ENCODE measurements around the gene JADE3.

JADE3 gene

GRCh38 chrX:46961097-46961496, 48.9 kb downstream of the JADE3 start:
- DNase-seq (no peak), ATAC-seq (ENCODE audit: insufficient read depth, low read depth) (0 out of 3 replicates have a peak, but pooled peaks have one; percentile 27)
- H3K4me2 ChIP-seq (ENCODE audit: insufficient read depth, low read length) = peak overlapping the region; percentile 48
- H3K27ac ChIP-seq (ENCODE audit: low read length) = peak overlapping the region; percentile 85
- H3K27me3 ChIP-seq (ENCODE audit: insufficient read depth, low read length, poor library complexity) = no peaks in the 10 kb centered on the region
- peaks cover 78% of the 10 kb centered on the region for H3K79me2 ChIP-seq (ENCODE audit: insufficient read depth, low read length)
- H3K9ac ChIP-seq (ENCODE audit: low read depth, low read length) = peak overlapping the region; percentile 41
- H3K36me3 ChIP-seq (ENCODE audit: insufficient read depth, low read length) = no peaks in the 10 kb centered on the region
- no peaks in the 10 kb centered on the region for H3K9me3 ChIP-seq (ENCODE audit: insufficient read depth, low read length, severe bottlenecking)
- peaks cover 56% of the 10 kb centered on the region for H3K4me1 ChIP-seq (ENCODE audit: insufficient read depth, low read length)
- no peak overlapping the region for H3K4me3 ChIP-seq (ENCODE audit: low read depth in 1 of 2, low read length in 2 of 2)
- H4K20me1 ChIP-seq (ENCODE audit: insufficient read depth, low read length) = peaks cover 4% of the 10 kb centered on the region; the same call in 1 of the 2 replicates
- H2AFZ ChIP-seq (ENCODE audit: low read depth, low read length) = no peak overlapping the region
- TF ChIP-seq EZH2 (IDR thresholded peaks at IDR 0.05; ENCODE audit: borderline replicate concordance, low read depth, low read length, severe bottlenecking) (no peak), CTCF (IDR thresholded peaks at IDR 0.05; ENCODE audit: borderline replicate concordance, extremely low read depth, low read length, poor library complexity, severe bottlenecking) (no peak)

- peaks cover 82% of the 10 kb centered on the region for H3K79me2 ChIP-seq (ENCODE audit: insufficient read depth, low read length)
- H3K9ac ChIP-seq (ENCODE audit: low read depth, low read length) = peak overlapping the region; percentile 41
- peaks cover 56% of the 10 kb centered on the region for H3K4me1 ChIP-seq (ENCODE audit: insufficient read depth, low read length)
- DNase-seq = peak; percentile 82
- peaks cover 4% of the 10 kb centered on the region; the same call in 1 of the 2 replicates for H4K20me1 ChIP-seq (ENCODE audit: insufficient read depth, low read length)
- peak; percentile 97 for ATAC-seq (ENCODE audit: insufficient read depth, low read depth)
- H3K27ac ChIP-seq (ENCODE audit: low read length) = peak overlapping the region; percentile 85
- H3K36me3 ChIP-seq (ENCODE audit: insufficient read depth, low read length) = no peaks in the 10 kb centered on the region
- no peaks in the 10 kb centered on the region for H3K27me3 ChIP-seq (ENCODE audit: insufficient read depth, low read length, poor library complexity)
- no peak for TF ChIP-seq EZH2 (IDR thresholded peaks at IDR 0.05; ENCODE audit: borderline replicate concordance, low read depth, low read length, severe bottlenecking)
- no peak for TF ChIP-seq CTCF (IDR thresholded peaks at IDR 0.05; ENCODE audit: borderline replicate concordance, extremely low read depth, low read length, poor library complexity, severe bottlenecking)
- peak overlapping the region; percentile 48 for H3K4me2 ChIP-seq (ENCODE audit: insufficient read depth, low read length)
- no peak overlapping the region for H3K4me3 ChIP-seq (ENCODE audit: low read depth in 1 of 2, low read length in 2 of 2)
- H2AFZ ChIP-seq (ENCODE audit: low read depth, low read length) = 0 out of 2 replicates have a peak overlapping the region, but pooled peaks have one; percentile 42
- H3K9me3 ChIP-seq (ENCODE audit: insufficient read depth, low read length, severe bottlenecking) = no peaks in the 10 kb centered on the region
These were observed 49.5 kb downstream of the JADE3 start for GRCh38 chrX:46961574-46962283.

GRCh38 chrX:46965125-46965758, 53.0 kb downstream of the JADE3 start:
- Histone ChIP-seq H3K4me1 (ENCODE audit: insufficient read depth, low read length) (peaks cover 33% of the 10 kb centered on the region), H3K36me3 (ENCODE audit: insufficient read depth, low read length) (no peaks in the 10 kb centered on the region)

More at GRCh38 chrX:46965125-46965758, 53.0 kb downstream of the JADE3 start:
- Histone ChIP-seq H2AFZ (ENCODE audit: low read depth, low read length) (no peak overlapping the region), H3K27ac (ENCODE audit: low read length) (no peak overlapping the region), H3K9me3 (ENCODE audit: insufficient read depth, low read length, severe bottlenecking) (no peaks in the 10 kb centered on the region), H3K4me2 (ENCODE audit: insufficient read depth, low read length) (no peak overlapping the region), H3K4me3 (ENCODE audit: low read depth in 1 of 2, low read length in 2 of 2) (no peak overlapping the region), H3K9ac (ENCODE audit: low read depth, low read length) (no peak overlapping the region), H3K79me2 (ENCODE audit: insufficient read depth, low read length) (peaks cover 66% of the 10 kb centered on the region), H4K20me1 (ENCODE audit: insufficient read depth, low read length) (peaks cover 4% of the 10 kb centered on the region; the same call in 1 of the 2 replicates), H3K27me3 (ENCODE audit: insufficient read depth, low read length, poor library complexity) (no peaks in the 10 kb centered on the region)
- DNase-seq = no peak
- ATAC-seq (ENCODE audit: insufficient read depth, low read depth) = no peak
- TF ChIP-seq CTCF (IDR thresholded peaks at IDR 0.05; ENCODE audit: borderline replicate concordance, extremely low read depth, low read length, poor library complexity, severe bottlenecking) = no peak
- TF ChIP-seq EZH2 (IDR thresholded peaks at IDR 0.05; ENCODE audit: borderline replicate concordance, low read depth, low read length, severe bottlenecking) = no peak

Data from DND-41 (cell line).